GM21367 (cell line): ENCODE data around the gene ASIC5.

Experiments used
- ATAC-seq: cut with Tn5 transposase; IDR thresholded peaks from one replicate; pipeline ENCODE4 v1.9.1; 2021; ENCODE audit not compliant: unreplicated experiment

The ASIC5 gene

DNA sequence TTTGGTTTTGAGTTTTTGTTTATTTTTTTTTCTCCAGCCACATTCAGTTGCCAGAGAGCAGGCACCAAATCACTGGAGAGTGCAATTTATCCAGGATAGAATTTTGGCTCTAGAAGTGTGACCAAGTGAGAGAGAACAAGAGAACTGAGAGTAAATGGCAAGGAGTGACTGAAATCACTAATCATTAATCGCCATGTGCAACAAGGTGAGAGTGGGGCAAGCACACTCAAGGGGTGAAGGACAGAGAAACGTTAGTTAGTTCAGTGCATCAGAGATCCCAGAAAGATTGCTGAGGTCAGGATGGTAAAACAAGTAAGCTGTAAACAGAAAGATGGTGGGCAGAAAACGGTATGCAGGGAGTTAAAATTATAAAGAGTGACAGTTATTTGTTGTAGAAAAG lies 17.8 kb upstream of the ASIC5 start:
- ATAC-seq, result no peak

DNA sequence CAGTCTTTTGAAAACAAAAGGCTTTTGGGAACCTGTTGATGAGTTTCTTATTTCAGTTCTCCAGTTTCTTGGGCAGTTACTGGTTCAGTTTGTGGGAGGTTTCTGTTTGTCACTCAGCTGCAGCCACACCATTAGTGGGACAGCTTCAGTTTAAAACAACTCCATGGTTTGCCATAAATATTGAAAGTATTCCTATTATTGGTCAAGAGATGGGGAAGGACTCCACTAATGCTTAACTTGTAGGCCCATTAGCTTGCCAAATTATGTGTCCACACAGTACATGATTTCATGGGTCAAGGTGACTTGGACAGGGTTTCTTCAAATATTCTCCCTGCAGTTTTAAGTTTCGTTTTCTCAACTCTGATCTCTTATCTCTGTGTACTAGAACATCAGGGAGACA lies 15.5 kb upstream of the ASIC5 start:
- no peak for ATAC-seq

DNA sequence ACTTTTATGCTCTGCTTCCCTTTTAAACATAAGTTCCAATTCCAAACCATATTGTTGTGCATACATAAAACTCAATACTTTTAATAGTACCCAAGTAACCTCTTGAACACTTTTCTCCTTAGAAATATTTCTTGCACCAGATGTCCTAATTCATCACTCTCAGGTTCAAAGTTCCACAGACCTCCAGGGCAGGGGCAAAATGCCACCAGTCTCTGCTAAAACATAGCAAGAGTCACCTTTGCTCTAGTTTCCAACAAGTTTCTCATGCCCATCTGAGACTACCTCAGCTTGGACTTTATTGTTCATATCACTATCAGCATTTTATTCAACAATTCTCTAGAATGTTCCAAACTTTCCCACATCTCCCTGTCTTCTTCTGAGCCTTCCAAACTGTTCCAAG lies 13.7 kb upstream of the ASIC5 start:
- ATAC-seq, result no peak

DNA sequence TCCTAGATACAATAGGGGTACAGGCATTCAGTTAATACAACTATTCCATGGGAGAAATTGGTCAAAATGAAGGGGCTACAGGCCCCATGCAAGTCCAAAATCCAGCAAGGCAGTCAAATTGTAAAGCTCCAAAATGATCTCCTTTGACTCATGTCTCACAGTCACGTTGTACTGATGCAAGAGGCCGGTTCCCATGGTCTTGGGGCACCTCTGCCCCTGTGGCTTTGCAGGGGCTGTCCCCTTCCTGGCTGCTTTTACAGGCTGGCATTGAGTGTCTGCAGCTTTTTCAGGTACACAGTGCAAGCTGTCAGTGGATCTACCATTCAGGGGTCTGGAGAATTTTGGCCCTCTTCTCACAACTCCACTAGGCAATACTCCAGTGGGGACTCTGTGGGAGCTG lies 12.5 kb upstream of the ASIC5 start:
- no peak for ATAC-seq

DNA sequence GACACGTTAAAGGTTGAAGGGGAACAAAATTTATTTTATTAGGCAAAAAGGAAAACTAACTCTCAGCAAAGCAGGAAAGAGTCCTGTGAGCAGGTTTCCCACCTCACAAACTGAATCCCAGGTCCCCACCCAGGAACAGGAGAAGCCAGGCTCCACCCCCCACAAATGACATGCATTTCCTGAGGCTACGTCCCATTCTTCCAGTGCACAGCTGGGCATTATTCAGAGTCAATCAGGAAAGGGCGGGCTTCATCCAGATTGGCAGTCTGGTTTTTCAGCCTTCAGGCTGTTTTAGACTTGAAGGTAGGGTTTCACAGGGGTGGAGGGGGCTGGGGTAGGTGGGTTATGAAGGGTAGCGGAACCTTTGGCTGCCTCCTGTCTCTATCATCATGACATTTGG lies 11.9 kb upstream of the ASIC5 start:
- no peak for ATAC-seq

DNA sequence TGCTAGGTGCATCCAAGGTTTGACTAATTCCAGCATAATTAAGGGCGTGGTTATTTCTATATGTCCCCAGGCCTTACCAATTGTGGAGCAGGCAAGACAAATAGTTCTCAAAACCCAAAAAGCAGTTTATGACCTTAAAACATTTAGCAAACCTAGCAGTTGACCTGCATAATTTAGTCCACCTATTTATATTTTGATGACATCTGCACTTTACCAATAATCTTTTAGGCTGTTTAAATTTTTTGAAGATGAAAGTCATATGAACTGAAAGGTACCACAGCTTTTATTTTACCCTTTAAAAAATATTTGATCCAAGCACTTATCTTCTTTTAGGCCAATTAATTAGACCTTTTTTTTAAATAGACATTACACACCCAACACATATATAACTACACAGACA lies 9.8 kb upstream of the ASIC5 start:
- no peak for ATAC-seq

DNA sequence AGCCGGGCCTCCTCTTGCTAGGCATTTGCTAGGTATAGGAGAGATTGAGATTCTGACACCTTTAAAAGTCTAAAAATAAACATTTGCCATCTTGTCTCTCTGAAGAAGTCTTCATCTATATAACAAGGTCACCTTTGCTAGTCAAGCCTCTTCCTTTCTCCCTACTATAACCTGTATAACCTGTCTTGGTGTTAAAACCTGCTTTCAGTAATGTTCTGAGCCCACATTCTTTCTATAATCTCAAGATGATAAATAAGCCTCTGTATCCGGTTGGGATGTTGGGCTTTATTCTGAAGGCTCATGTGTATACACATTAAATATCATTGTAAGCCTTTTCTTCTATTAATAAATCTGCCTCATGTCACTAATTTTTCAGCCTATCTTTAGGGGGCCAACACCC lies 10.2 kb downstream of the ASIC5 start:
- no peak for ATAC-seq

DNA sequence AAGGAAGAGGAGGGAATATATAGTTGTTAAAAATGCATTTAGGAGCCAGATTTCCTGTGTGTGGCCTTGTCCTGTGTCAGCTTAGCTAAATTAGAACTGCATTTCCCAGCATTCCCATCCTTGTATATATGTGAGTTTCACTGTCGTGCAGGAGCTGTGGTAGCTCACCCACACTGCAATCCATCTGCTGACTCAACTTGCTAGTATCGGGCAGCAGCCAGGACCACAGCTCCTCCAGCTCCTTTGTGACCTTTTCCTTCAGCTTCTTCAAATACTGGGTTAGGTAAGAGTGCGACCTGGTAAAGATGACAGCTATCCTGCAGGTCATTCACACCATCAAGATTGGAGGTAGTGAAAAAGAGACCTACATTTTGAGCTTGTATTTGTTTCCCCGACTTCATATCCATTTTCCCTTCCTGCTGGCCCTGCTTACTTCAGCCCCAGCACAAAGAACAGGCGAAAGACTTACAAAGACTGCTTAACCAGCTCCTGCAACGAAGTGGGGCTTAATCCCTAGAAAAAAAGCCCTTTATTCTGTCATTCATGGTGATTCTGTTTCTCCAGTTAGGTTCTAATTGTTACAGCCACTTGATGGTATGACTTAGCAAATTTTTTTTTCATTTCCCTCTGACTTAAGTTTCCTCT lies 11.4 kb downstream of the ASIC5 start:
- no peak for ATAC-seq

DNA sequence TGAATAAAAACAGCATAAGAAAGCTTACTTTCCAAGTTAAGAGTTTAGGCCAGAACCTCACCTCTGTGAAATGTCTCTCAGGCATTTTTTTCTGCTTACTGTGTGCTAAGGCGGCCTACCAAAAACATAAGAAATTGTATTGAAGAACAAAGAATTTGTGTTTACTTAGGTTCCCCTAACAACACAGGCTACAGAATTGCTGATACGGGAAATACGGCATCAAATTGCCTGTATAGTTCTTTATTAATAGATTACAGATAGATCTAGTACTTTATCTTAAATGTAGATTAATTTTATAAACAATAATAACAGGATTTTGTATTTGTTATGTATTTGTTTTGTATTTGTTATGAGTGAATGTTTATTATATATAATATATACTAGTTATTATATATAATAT lies 12.9 kb downstream of the ASIC5 start:
- no peak for ATAC-seq

DNA sequence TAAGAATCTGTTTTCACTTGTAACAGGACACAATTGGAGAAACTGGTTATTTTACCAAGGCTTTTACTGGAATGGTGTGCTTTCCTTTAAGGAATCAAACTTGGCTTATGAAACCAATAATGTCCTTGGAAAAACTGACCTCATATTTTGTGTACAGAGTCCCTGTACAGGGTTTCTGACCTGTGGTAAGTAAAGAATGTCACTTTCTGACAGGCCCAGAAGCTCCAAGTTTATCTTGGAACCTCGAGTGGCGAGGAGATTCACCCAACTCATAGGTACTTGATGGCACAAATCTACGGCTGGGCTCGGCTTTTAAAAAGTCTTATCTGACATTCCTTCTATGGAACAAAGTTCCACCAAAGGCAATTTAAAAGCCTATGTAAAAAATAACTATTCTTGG lies 17.0 kb downstream of the ASIC5 start:
- ATAC-seq, result no peak

DNA sequence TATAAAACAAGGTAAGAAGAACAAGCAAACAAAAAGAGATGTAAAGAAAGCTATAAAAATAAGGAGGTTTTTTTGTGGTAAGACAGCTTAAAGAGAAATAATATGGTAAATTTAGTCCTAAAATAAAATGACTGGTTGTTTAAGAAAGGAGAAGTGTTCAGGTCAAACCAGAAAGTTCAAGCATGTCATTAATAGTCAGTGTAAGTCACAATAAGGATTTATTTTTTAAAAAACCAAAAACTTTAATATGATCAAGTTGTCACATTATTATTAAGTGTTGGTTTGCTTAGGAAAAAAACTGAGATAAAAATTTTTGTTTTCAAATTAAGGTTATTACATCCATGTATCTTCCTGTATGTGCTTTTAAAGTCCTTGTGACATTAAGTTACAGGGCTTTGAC lies 19.1 kb downstream of the ASIC5 start:
- no peak for ATAC-seq

DNA sequence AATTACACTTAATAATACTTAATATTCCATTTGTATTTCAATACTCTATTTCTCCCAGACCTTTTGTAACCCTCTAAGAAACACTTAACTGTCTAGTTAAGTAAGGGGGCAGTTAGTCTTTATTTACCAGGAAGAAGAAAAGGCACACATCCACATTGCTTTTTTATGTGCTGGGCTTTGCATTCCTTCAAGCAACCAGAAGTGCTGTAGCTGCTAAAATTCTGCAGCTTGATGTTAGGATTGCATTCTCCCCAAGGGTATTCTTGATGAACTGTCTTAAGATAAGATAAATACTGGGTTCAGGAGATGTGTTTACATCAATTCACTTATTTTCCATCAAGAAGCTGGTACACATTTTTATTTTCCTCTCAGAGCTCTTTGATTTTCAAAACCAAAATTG lies 24.0 kb downstream of the ASIC5 start:
- no peak for ATAC-seq

DNA sequence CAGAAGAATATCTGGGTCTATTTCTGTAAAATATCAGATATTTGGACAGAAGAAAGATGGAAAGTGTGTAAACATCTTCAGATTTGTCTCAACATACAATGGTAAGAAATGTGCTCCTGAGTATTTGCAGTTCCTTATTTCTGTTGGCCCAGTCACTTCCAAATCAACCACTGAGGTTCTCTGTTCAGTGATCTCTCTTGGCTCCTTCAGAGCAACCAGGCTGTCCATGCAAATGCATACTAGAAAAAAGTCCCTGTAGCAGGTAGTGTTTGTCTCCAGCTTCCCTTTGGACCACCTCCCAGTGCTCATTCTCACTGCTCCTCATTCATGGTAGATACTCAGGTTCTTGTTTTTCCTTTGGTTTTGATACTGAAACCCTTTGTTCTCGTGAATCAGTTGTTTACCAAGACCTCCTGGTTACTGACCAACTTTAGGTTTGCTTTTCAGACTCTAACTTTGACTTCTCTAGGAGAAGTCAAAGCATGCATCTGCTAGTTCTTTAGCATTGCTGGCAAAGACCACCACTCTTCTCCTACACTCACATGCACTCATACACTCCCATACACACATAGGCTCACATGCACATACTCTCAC lies 28.8 kb downstream of the ASIC5 start:
- no peak for ATAC-seq

DNA sequence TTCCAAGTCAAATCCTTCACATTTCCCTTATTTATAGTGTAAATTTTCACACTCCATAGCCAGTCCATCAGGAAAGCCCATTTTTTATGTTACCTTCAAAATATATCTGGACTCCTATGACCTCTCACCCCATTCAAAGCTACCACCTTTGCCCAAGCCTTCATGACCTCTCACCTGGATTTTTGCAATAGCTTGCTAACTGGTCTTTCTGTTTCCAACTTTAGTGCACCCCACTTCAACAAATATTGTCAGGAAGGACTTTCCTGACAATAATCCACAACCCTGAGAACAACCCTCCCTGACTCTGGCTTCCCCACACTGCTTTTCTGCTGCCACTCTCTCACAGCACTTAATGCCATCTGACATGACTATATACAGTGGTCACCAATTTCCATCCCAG lies 33.4 kb downstream of the ASIC5 start:
- no peak for ATAC-seq

DNA sequence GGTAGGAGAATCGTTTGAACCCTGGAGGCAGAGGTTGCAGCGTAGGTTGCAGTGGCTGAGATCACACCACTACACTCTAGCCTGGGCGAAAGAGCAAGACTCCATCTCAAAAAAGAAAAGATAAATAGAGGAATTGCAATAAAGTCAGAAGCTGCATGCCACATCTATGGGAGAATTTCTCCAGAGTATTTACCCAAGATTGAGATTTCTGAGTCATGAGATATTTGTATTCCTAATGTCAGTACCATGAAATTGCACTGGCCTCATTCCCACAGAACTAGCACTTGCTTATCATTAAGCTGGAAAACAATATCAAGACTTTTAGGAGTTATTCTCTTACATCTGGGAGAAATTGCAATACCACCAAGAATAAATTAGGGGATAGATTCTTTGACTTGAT lies 37.4 kb downstream of the ASIC5 start:
- ATAC-seq, result no peak

DNA sequence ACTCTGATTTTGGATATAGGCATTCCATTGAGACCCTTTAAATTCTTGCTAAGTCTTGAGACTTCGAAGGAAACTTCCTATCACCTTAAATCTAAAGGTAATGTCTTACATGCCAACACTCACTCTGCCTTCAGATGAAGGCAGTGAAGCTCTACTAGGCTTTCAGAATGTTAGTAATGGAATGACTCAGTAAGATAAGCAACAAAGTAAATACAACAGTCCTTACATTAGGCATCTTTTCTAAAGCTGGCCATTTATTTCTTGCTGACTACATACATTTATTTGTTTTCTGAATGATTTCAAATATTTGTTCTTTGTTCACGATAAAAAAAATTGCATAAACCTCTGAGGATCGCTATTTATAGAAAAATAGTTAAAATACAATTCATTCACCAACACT lies 43.5 kb downstream of the ASIC5 start:
- no peak for ATAC-seq

DNA sequence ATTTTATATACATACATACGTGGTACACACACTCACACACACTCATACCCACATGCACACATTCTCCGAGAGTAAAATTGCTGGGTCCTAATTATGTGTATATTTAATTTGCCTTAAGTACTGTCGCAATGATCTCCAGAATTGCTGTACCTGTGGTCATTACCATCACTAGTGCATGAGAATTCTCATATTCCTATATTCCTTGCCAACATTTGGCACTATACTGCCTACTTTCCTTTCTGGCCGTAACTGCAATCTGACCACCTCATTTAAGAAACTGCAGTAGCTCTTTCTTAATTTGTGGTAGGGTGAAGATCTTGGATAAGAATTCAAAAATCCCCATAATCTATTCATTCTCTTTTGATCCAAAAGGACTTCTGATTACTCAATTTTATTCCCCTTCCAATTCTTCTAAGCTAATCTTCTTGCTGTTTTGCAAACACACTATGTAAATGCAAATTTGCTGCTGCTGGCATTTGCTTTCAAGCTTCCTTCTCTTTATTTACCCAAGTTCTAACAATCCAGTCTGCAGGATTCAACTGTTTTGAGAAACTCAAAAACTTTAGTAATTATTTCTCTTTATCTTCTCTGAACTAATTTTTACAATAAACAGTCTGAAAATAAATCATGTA lies 45.1 kb downstream of the ASIC5 start:
- ATAC-seq, result no peak

DNA sequence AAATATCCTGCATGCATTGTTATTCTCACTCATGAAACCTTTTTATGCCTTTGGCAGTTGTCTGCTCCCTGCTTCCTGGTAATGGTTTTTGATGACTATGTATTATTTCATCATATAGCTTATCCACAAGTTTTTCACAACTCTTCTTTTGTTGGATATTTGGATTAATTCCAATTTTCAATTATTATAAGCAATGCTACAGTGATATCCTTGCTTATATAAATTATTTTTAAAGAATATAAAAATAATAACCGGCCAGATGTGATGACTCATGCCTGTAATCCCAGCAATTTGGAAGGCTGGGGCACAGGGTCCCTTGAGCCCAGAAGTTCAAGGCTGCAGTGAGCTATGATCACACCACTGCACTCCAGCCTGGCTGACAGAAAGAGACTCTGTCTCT lies 47.0 kb downstream of the ASIC5 start:
- ATAC-seq, result no peak

DNA sequence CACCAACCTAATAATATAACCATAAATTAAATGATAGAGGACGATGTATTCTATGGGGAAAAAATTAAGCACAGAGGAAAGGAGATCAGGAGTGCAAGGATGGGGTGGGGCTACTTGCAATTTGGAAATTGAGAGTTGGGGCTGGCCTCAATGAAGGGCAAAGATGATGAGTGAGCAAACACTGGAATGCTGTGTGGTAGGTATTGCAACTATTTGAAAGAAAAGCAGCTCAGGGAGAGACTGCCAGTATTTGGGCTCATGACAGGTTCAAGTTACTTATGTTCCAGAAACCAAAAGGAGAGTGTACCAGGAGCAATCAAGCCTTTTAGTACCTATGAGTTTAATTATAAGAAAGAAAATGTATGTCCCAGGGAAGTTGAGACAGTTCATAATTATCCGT lies 47.4 kb downstream of the ASIC5 start:
- ATAC-seq, result no peak

DNA sequence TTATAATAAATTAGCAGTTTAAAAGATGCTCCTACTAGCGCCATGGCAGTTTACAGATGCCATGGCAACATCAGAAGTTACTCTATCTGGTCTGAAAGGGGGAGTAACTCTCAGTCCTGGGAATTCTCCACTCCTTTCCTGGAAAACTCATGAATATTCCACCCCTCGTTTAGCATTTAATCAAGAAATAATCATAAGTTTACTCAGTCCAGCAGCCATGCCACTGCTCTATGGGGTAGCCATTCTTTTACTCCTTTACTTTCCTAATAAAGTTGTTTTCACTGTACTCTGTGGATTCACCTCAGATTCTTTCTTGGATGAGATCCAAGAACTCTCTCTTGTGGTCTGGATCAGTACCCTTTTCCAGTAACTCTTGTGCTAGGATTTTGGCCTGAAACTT lies 55.0 kb downstream of the ASIC5 start:
- ATAC-seq, result no peak

DNA sequence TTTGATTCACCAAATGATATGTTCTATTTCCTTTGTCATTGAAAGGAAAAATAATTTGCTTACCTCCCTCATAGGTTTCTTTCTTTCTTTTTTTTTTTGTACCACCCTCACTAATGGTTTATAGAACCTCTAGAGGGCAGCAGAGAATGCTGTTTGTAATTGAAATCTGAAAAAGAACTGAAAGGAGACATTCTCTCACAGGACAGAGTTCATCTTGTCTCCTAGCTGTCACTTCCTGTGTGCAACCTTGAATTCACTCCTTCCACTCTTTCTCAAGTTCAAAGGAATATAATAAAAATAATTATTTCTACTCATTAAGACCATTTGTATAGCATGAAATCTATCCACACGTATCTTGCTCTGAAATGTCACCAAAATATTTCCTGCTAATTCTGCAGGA lies 56.2 kb downstream of the ASIC5 start:
- ATAC-seq, result peak; percentile 99

DNA sequence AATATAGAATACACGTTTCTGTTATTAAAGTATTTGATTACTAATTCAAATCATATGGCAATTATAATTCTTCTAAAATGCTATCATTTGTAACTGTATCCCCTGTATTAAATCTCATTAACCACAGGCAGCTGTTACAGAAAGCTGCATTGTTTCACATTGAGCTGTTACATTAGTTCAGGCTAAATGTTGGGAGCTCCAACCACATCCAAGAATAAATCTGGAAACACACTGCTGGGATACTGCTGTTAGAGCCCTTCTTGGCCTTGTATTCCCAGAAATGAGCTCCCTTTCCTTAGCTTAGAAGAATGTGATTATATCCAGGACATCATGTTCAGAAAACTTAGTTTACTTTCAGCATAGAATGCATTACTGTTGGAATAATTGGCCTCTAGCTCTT lies 59.1 kb downstream of the ASIC5 start:
- no peak for ATAC-seq

DNA sequence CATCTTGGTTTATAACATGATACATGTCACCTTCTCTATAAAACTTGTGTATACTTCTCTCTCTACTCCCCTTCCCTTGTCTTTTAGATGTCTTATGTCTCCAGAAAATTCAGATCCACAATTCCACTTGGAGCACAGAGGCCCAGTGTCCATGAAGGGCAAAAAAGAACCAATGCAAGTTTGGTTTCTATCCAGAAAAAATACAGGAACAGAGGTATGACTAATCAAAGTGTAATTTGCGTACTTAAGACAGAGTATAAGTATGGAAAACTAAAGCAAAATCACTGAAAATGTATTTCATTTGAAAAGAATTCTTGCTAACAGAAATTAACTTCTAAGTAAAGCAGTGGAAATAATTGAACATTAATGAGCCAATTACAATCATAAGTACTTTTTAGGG lies 61.1 kb downstream of the ASIC5 start:
- ATAC-seq, result no peak
